MM.1S (cell line): ENCODE results near the gene CKLF.

ENCODE experiments used
- DNase-seq: peaks from one replicate; pipeline ENCODE4 v3.0.0-alpha.2; 2015
- H2AFZ ChIP-seq: fragments of 300-600 bp; sonication (generic); 2 replicates; pipeline ENCODE4 v1.6.0; 2016; ENCODE audit warnings: antibody characterized with exemption, low read length
- H3F3A ChIP-seq: fragments of 300-600 bp; sonication (generic); 2 replicates; pipeline ENCODE4 v1.6.1; 2016; ENCODE audit warnings: mild to moderate bottlenecking, antibody characterized with exemption, low read length, moderate library complexity, mixed read lengths; ENCODE audit not compliant: insufficient read depth
- H3K27ac ChIP-seq: fragments of 300-600 bp; sonication (generic); 2 replicates; pipeline ENCODE4 v1.5.1; 2016; ENCODE audit warnings: mild to moderate bottlenecking, low read length
- H3K27me3 ChIP-seq: fragments of 300-600 bp; sonication (generic); replicated peaks from 2 replicates; pipeline ENCODE4 v1.6.0; 2016; ENCODE audit warnings: low read length; ENCODE audit not compliant: insufficient read depth
- H3K36me3 ChIP-seq: fragments of 300-600 bp; sonication (generic); replicated peaks from 2 replicates; pipeline ENCODE4 v1.6.1; 2016; ENCODE audit warnings: mild to moderate bottlenecking, low read length, mixed read lengths; ENCODE audit not compliant: insufficient read depth
- H3K4me1 ChIP-seq: fragments of 300-600 bp; sonication (generic); 2 replicates; pipeline ENCODE4 v1.6.1; 2016; ENCODE audit warnings: low read length, mixed read lengths
- H3K4me2 ChIP-seq: fragments of 300-600 bp; sonication (generic); 2 replicates; pipeline ENCODE4 v1.6.0; 2016; ENCODE audit warnings: low read depth, low read length
- H3K4me3 ChIP-seq: fragments of 300-600 bp; sonication (generic); 2 replicates; pipeline ENCODE4 v1.5.1; 2016; ENCODE audit warnings: low read length, mixed read lengths
- H3K79me2 ChIP-seq: fragments of 300-600 bp; sonication (generic); 2 replicates; pipeline ENCODE4 v1.6.1; 2016; ENCODE audit warnings: mixed run types, low read length, mixed read lengths
- H3K9ac ChIP-seq: fragments of 300-600 bp; sonication (generic); 2 replicates; pipeline ENCODE4 v1.6.1; 2016; ENCODE audit warnings: low read length, mixed read lengths
- H3K9me2 ChIP-seq: fragments of 300-600 bp; sonication (generic); replicated peaks from 2 replicates; pipeline ENCODE4 v1.6.1; 2016; ENCODE audit warnings: mild to moderate bottlenecking, low read length, mixed read lengths; ENCODE audit not compliant: insufficient read depth
- H3K9me3 ChIP-seq: fragments of 300-600 bp; sonication (generic); replicated peaks from 2 replicates; pipeline ENCODE4 v1.6.1; 2016; ENCODE audit warnings: mild to moderate bottlenecking, low read length, mixed read lengths; ENCODE audit not compliant: insufficient read depth
- H4K20me1 ChIP-seq: fragments of 300-600 bp; sonication (generic); 2 replicates; pipeline ENCODE4 v1.6.1; 2016; ENCODE audit warnings: mild to moderate bottlenecking, low read length, moderate library complexity, mixed read lengths; ENCODE audit not compliant: insufficient read depth
- EZH2 ChIP-seq: fragments of 300-600 bp; sonication (generic); optimal IDR thresholded peaks from 2 replicates; pipeline ENCODE3; 2017; ENCODE audit warnings: low read depth, mild to moderate bottlenecking, antibody characterized with exemption, low read length, mixed read lengths
- EZH2phosphoT487 ChIP-seq: fragments of 300-600 bp; sonication (generic); IDR thresholded peaks from 2 replicates; pipeline ENCODE4 v1.6.1; 2018; ENCODE audit warnings: antibody characterized with exemption, low read length
- TF ChIP-seq, protein P1 (sequence below): fragments of 300-600 bp; sonication (generic); IDR thresholded peaks from 2 replicates; pipeline ENCODE4 v1.5.1; 2016; ENCODE audit warnings: antibody characterized with exemption, low read length, mixed read lengths

CKLF gene

DNA sequence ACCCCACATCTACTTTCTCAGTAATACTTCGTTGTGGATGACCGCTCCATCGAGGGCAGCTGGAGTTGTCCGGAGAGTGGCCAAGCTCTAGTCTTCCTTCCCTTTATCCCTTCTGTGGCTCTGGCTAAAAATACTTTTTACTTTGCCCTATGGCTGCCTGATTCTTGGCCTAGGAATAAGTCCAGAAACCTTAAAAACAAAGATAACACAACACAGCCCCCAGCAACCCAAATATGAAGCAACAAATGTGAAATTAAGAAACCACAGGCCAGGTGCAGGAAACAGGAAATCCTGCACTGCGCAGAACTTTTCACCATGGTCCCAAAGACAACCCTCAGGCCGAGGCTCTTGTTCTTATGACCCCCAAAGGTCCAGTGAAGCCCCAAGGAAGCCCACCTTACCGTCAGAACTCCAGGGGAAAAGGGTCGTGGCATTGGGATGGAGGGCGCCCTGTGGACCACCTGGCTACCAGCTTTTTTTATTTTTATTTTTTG lies 28.5 kb upstream of the CKLF start:
- H3K9me2 ChIP-seq, result no peaks in the 10 kb centered on the region
- peaks cover 17% of the 10 kb centered on the region for H3K79me2 ChIP-seq
- no peak overlapping the region for H2AFZ ChIP-seq
- H3K9me3 ChIP-seq, result no peaks in the 10 kb centered on the region
- H3K4me3 ChIP-seq, result no peak overlapping the region
- peak overlapping the region; percentile 66 for H3K9ac ChIP-seq
- TF ChIP-seq, protein P1, sequence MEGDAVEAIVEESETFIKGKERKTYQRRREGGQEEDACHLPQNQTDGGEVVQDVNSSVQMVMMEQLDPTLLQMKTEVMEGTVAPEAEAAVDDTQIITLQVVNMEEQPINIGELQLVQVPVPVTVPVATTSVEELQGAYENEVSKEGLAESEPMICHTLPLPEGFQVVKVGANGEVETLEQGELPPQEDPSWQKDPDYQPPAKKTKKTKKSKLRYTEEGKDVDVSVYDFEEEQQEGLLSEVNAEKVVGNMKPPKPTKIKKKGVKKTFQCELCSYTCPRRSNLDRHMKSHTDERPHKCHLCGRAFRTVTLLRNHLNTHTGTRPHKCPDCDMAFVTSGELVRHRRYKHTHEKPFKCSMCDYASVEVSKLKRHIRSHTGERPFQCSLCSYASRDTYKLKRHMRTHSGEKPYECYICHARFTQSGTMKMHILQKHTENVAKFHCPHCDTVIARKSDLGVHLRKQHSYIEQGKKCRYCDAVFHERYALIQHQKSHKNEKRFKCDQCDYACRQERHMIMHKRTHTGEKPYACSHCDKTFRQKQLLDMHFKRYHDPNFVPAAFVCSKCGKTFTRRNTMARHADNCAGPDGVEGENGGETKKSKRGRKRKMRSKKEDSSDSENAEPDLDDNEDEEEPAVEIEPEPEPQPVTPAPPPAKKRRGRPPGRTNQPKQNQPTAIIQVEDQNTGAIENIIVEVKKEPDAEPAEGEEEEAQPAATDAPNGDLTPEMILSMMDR, result no peak
- TF ChIP-seq EZH2, result no peak
- no peak for TF ChIP-seq EZH2phosphoT487
- peaks cover 72% of the 10 kb centered on the region for H3K4me1 ChIP-seq
- peak; percentile 90 for DNase-seq
- peak overlapping the region; percentile 77; the same call in 1 of the 2 replicates for H3K4me2 ChIP-seq
- H3K36me3 ChIP-seq, result no peaks in the 10 kb centered on the region
- peaks cover 54% of the 10 kb centered on the region for H3F3A ChIP-seq
- H3K27ac ChIP-seq, result peak overlapping the region; percentile 92
- H4K20me1 ChIP-seq, result no peaks in the 10 kb centered on the region
- no peaks in the 10 kb centered on the region for H3K27me3 ChIP-seq

DNA sequence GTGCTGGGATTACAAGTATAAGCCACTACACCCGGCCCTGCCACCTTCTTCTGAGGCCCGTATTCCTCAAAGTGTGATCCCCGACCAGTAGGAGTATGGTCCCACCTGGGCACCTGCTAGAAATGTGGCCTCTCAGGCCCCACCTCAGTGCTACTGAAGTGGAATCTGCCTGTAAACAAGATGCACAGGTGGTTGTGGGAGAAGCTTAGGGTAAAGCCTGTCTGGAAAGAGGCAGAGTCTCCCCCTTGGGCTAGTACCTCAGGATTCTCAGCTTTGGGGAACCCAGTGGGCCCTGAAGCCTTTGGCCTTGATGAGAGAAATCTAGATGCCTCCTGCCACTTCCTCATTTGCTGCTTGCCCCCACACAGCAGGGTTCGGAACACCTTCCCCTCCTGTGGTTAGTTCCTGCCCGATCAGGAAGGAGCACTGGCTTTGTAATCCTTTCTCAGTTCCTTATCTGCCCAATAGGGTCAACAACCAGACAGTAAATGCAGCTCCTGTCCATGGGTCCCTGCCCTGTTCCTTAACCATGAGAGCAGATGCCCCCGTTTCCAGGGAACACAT lies 27.7 kb upstream of the CKLF start:
- Histone ChIP-seq H2AFZ (no peak overlapping the region), H3K4me2 (peak overlapping the region; percentile 52), H3K9me3 (no peaks in the 10 kb centered on the region), H4K20me1 (no peaks in the 10 kb centered on the region), H3K27me3 (no peaks in the 10 kb centered on the region), H3K27ac (peak overlapping the region; percentile 92), H3F3A (peaks cover 54% of the 10 kb centered on the region), H3K4me3 (no peak overlapping the region; the same call in 1 of the 2 replicates), H3K9ac (peak overlapping the region; percentile 66), H3K9me2 (no peaks in the 10 kb centered on the region), H3K79me2 (peaks cover 13% of the 10 kb centered on the region), H3K4me1 (peaks cover 69% of the 10 kb centered on the region), H3K36me3 (no peaks in the 10 kb centered on the region)
- TF ChIP-seq EZH2 (no peak), EZH2phosphoT487 (no peak)
- TF ChIP-seq, protein P1, result peak; percentile 47
- peak; percentile 90 for DNase-seq

DNA sequence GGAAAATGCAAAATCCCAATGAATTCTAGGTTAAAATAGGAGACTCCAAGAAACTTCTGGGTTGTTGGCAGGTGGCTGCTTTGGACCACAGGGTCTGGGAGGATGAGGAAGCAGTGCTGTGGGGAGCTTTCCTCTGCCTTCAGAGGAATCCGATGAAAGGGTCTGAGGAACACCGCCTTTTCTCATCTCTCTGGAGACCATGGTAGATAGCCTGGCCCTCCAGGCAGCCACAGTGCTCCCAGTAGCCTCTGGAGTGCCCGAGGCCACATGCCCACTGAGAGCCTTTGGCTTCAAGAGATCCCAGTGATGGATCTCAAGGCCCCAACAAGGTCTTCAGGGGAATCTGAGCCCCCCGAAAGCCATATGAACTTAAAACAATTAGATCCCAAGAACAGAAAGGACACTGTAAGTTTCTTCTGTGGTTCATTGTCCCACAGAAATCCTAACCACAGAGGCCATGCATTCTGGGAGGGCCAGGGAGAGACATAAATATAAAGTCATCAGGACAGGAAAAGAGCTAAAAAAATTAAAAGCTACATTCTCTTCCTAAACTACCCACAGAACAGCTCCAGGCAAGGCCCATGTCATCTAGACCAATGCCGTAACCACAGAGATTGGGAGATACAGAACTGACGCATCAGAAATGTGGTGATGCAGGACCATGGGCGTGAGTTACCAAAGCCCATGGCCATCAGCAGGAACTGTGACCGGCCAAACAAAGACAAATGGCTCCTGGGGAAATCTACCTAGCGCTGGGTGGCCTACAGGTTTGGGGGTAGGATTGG lies 26.8 kb upstream of the CKLF start:
- Histone ChIP-seq H3K36me3 (no peaks in the 10 kb centered on the region), H3K27ac (peak overlapping the region; percentile 92)
- DNase-seq, result no peak

More for the DNA sequence above, 26.8 kb upstream of the CKLF start:
- Histone ChIP-seq H3K9ac (peak overlapping the region; percentile 66), H3K9me3 (no peaks in the 10 kb centered on the region), H2AFZ (no peak overlapping the region), H3K4me2 (peak overlapping the region; percentile 52), H4K20me1 (no peaks in the 10 kb centered on the region), H3K9me2 (no peaks in the 10 kb centered on the region), H3K4me3 (no peak overlapping the region), H3K27me3 (no peaks in the 10 kb centered on the region), H3F3A (peaks cover 47% of the 10 kb centered on the region), H3K79me2 (peaks cover 9% of the 10 kb centered on the region), H3K4me1 (peaks cover 60% of the 10 kb centered on the region)
- TF ChIP-seq EZH2 (no peak), EZH2phosphoT487 (no peak)
- TF ChIP-seq, protein P1, result no peak
